GM21786 (cell line): Measurements from ENCODE around the gene HARS1.
"Not testable (repeated sequence)": the region's sequence is repeated elsewhere in the genome, so short reads cannot be mapped to it uniquely, and the experiment has no call there.

Source experiments
- ATAC-seq: cut with Tn5 transposase; IDR thresholded peaks from one replicate; pipeline ENCODE4 v1.9.1; 2021; ENCODE audit not compliant: unreplicated experiment

The HARS1 gene

GRCh38 chr5:140690941-140691924 is at the start of gene HARS1, which contains the start of gene HARS2:
Gene HARS1, minus strand, starts transcription at chr5:140691370. Its CDS starts 66 bp downstream, at chr5:140691304.
Gene HARS2, plus strand, starts transcription at chr5:140691455. Its CDS starts 194 bp downstream, at chr5:140691649.
- peak; percentile 96 for ATAC-seq

GRCh38 chr5:140737486-140737885 is 46.3 kb upstream of the HARS1 start:
- no peak for ATAC-seq

GRCh38 chr5:140734354-140734753 is 43.2 kb upstream of the HARS1 start:
- no peak for ATAC-seq

- ATAC-seq: no peak
Measured at GRCh38 chr5:140733098-140733497, 41.9 kb upstream of the HARS1 start.

- peak; percentile 84 for ATAC-seq
Measured at GRCh38 chr5:140725799-140726471, 34.8 kb upstream of the HARS1 start.

- ATAC-seq: not testable (repeated sequence)
Measured at GRCh38 chr5:140721395-140721794, 30.2 kb upstream of the HARS1 start.

GRCh38 chr5:140720738-140721137 is 29.6 kb upstream of the HARS1 start:
- not testable (repeated sequence) for ATAC-seq

GRCh38 chr5:140718266-140718592 is 27.1 kb upstream of the HARS1 start:
- no peak for ATAC-seq

- ATAC-seq: not testable (repeated sequence)
Measured at GRCh38 chr5:140716238-140716637, 25.1 kb upstream of the HARS1 start.

- no peak for ATAC-seq
Measured at GRCh38 chr5:140713562-140714094, 22.5 kb upstream of the HARS1 start.

GRCh38 chr5:140711794-140712193 is 20.6 kb upstream of the HARS1 start:
- no peak for ATAC-seq

GRCh38 chr5:140710899-140711552 is 19.9 kb upstream of the HARS1 start:
- peak; percentile 94 for ATAC-seq

GRCh38 chr5:140708787-140709186 is 17.6 kb upstream of the HARS1 start:
- ATAC-seq: not testable (repeated sequence)

- ATAC-seq: no peak
Measured at GRCh38 chr5:140707812-140708211, 16.6 kb upstream of the HARS1 start.

- ATAC-seq: peak; percentile 99
Measured at GRCh38 chr5:140700177-140701144, 9.3 kb upstream of the HARS1 start, which contains the start of gene ZMAT2. Gene ZMAT2, plus strand, starts transcription at chr5:140700447. Its CDS starts 14 bp downstream, at chr5:140700461.

GRCh38 chr5:140696891-140697492 is 5.8 kb upstream of the HARS1 start:
- no peak for ATAC-seq

GRCh38 chr5:140694276-140694675 is 3.1 kb upstream of the HARS1 start:
- no peak for ATAC-seq

GRCh38 chr5:140690376-140690932 is 716 bp downstream of the HARS1 start:
- no peak for ATAC-seq

- ATAC-seq: no peak
Measured at GRCh38 chr5:140678993-140679392, 12.2 kb downstream of the HARS1 start.
